PC-3 (cell line): ENCODE measurements around the gene UGT2A1. TPM values are rescaled to one million over a fixed set of nuclear protein-coding genes. Genes with fewer than 3 reads are reported as not detected.

ENCODE experiments used
- ATAC-seq: fragments of 200-7000 bp; cut with Tn5 transposase; 2 replicates; pipeline ENCODE4 v1.9.1; 2020; ENCODE audit warnings: mild to moderate bottlenecking, moderate library complexity
- Bru-seq: library from RNA; stranded (reverse); fragments of 400-500 nt; gene quantifications from one replicate; lab custom pipeline; 2021; lab: Mats Ljungman, UMichigan
- BruChase-seq, 2 experiments: library from RNA; stranded (reverse); fragments of 400-500 nt; gene quantifications; one replicate each; lab custom pipeline; 2021; lab: Mats Ljungman, UMichigan
- BruUV-seq: library from RNA; stranded (reverse); fragments of 400-500 nt; replicated peaks from 2 replicates; lab custom pipeline; 2021; lab: Mats Ljungman, UMichigan
- CTCF ChIA-PET: fragments of 300-600 bp; sonication (Branson Sonifier 250); formaldehyde crosslinking; loops from one replicate; lab custom pipeline; 2022; ENCODE audit warnings: antibody characterized with exemption; lab: Charles Lee
- POLR2A ChIA-PET: fragments of 300-600 bp; sonication (Branson Sonifier 250); formaldehyde crosslinking; loops from one replicate; lab custom pipeline; 2022; ENCODE audit warnings: antibody characterized with exemption; ENCODE audit not compliant: unreplicated experiment; lab: Charles Lee
- DNase-seq: peaks from one replicate; pipeline ENCODE4 v3.0.0-alpha.2; 2015
- H2AFZ ChIP-seq: fragments of 300-600 bp; sonication (generic); 2 replicates; pipeline ENCODE4 v1.6.0; 2016; ENCODE audit warnings: antibody characterized with exemption, low read length
- H3F3A ChIP-seq: fragments of 300-600 bp; sonication (generic); one replicate; pipeline ENCODE4 v1.6.0; 2017; ENCODE audit warnings: antibody characterized with exemption, low read length, control low read depth, mild to moderate bottlenecking; ENCODE audit not compliant: unreplicated experiment
- H3K27ac ChIP-seq: fragments of 300-600 bp; sonication (generic); 2 replicates; pipeline ENCODE4 v1.5.1; 2016; ENCODE audit warnings: mild to moderate bottlenecking, low read length
- H3K27me3 ChIP-seq: fragments of 300-600 bp; sonication (generic); 2 replicates; pipeline ENCODE4 v1.6.1; 2016; ENCODE audit warnings: low read length, mixed read lengths
- H3K36me3 ChIP-seq: fragments of 300-600 bp; sonication (generic); 2 replicates; pipeline ENCODE4 v1.6.1; 2016; ENCODE audit warnings: low read depth, mixed run types, low read length, mixed read lengths
- H3K4me1 ChIP-seq: fragments of 300-600 bp; sonication (generic); 2 replicates; pipeline ENCODE4 v1.5.1; 2016; ENCODE audit warnings: low read length; ENCODE audit not compliant: insufficient read depth
- H3K4me2 ChIP-seq: fragments of 300-600 bp; sonication (generic); 2 replicates; pipeline ENCODE4 v1.6.0; 2016; ENCODE audit warnings: low read length
- H3K4me3 ChIP-seq: fragments of 300-600 bp; sonication (generic); 2 replicates; pipeline ENCODE4 v1.5.1; 2016; ENCODE audit warnings: mild to moderate bottlenecking, low read length, mixed read lengths
- H3K79me2 ChIP-seq: fragments of 300-600 bp; sonication (generic); 2 replicates; pipeline ENCODE4 v1.6.1; 2017; ENCODE audit warnings: low read length, mixed read lengths
- H3K9ac ChIP-seq: fragments of 300-600 bp; sonication (generic); 2 replicates; pipeline ENCODE4 v1.6.0; 2016; ENCODE audit warnings: mild to moderate bottlenecking, low read length
- H3K9me2 ChIP-seq: fragments of 300-600 bp; sonication (generic); replicated peaks from 2 replicates; pipeline ENCODE4 v1.6.1; 2016; ENCODE audit warnings: mixed run types, low read length, mixed read lengths
- H3K9me3 ChIP-seq: fragments of 300-600 bp; sonication (generic); 2 replicates; pipeline ENCODE4 v1.6.1; 2016; ENCODE audit warnings: low read length, mixed read lengths
- H4K20me1 ChIP-seq: fragments of 300-600 bp; sonication (generic); 2 replicates; pipeline ENCODE4 v1.6.1; 2016; ENCODE audit warnings: low read length, mixed read lengths
- CTCF ChIP-seq: fragments of 300-600 bp; sonication (generic); conservative IDR thresholded peaks from 2 replicates; pipeline ENCODE4 v1.5.1; 2017; ENCODE audit warnings: antibody characterized with exemption, low read depth, mild to moderate bottlenecking, low read length
- EZH2 ChIP-seq: fragments of 300-600 bp; sonication (generic); IDR thresholded peaks from one replicate; pipeline ENCODE4 v1.6.1; 2017; ENCODE audit warnings: antibody characterized with exemption, mild to moderate bottlenecking, low read length; ENCODE audit not compliant: unreplicated experiment
- EZH2phosphoT487 ChIP-seq: fragments of 300-600 bp; sonication (generic); IDR thresholded peaks from 2 replicates; pipeline ENCODE4 v1.6.1; 2018; ENCODE audit warnings: mild to moderate bottlenecking, antibody characterized with exemption, low read length, borderline replicate concordance
- intact Hi-C: fragments of 100-400 bp; cut with micrococcal nuclease; formaldehyde crosslinking; loops from 2 replicates; pipeline ENCODE4 v1.9.0; 2023
- long read RNA-seq: library from polyadenylated mRNA; unstranded; transcript quantifications from one replicate; pipeline ENCODE4 v2.0.0, GENCODE V29; 2021; ENCODE audit not compliant: unreplicated experiment
- total RNA-seq: library from RNA; depleted of rRNA; stranded (reverse); fragments of >200 nt; gene quantifications from 2 replicates; pipeline ENCODE4 v1.2.3, GENCODE V29; 2014; rRNA removed

UGT2A1 gene
- not detected in 2 replicates for total RNA-seq
- Bru-seq, nascent RNA, result not detected
- not detected for BruChase-seq, experiment 1, labeled RNA remaining after a 6-hour chase
- percentile 5 among the genes with signal in this experiment for BruChase-seq, experiment 2, labeled RNA remaining after a 2-hour chase
- long read RNA-seq, result 0 reads

- H3K4me1 ChIP-seq, result peaks cover 7% of the 10 kb centered on the region
- H4K20me1 ChIP-seq, result no peaks in the 10 kb centered on the region
- no peaks in the 10 kb centered on the region for H3K79me2 ChIP-seq
- no peak for DNase-seq
- H3K27ac ChIP-seq, result no peak within 1 kb of the TSS
- no peak within 1 kb of the TSS for H2AFZ ChIP-seq
- intact Hi-C loops, result no loop called here
- no peaks in the 10 kb centered on the region for H3K36me3 ChIP-seq
- no peak within 1 kb of the TSS for H3K9ac ChIP-seq
- ATAC-seq, result no peak
- ChIA-PET CTCF (no interaction called here), POLR2A (no interaction called here)
- no peak within 1 kb of the TSS for H3K4me3 ChIP-seq
- H3F3A ChIP-seq, result no peaks in the 10 kb centered on the region
- no peaks in the 10 kb centered on the region for H3K27me3 ChIP-seq
- TF ChIP-seq EZH2phosphoT487, result no peak
- no peak for TF ChIP-seq CTCF
- no TSS peak for BruUV-seq
- H3K9me3 ChIP-seq, result no peaks in the 10 kb centered on the region
- no peaks in the 10 kb centered on the region for H3K9me2 ChIP-seq
- no peak within 1 kb of the TSS for H3K4me2 ChIP-seq
Measured at GRCh38 chr4:69653147-69653546, at the start of gene UGT2A1. Gene UGT2A1 (minus strand): TSS chr4:69653247. CDS start chr4:69647644, 5,603 bp downstream.

- TF ChIP-seq EZH2, result no peak
- TF ChIP-seq CTCF, result no peak
- no peak for TF ChIP-seq EZH2phosphoT487
- Histone ChIP-seq H2AFZ (no peak overlapping the region), H3K79me2 (no peaks in the 10 kb centered on the region), H3K27ac (no peak overlapping the region), H3K9me3 (no peaks in the 10 kb centered on the region), H3K4me3 (no peak overlapping the region), H3K9ac (no peak overlapping the region), H4K20me1 (no peaks in the 10 kb centered on the region), H3K9me2 (no peaks in the 10 kb centered on the region), H3K36me3 (no peaks in the 10 kb centered on the region), H3F3A (no peaks in the 10 kb centered on the region), H3K27me3 (no peaks in the 10 kb centered on the region), H3K4me1 (no peaks in the 10 kb centered on the region), H3K4me2 (no peak overlapping the region)
- DNase-seq (no peak), ATAC-seq (no peak)
- POLR2A ChIA-PET, result no interaction called here
- CTCF ChIA-PET, result no interaction called here
- no TSS peak for BruUV-seq
- intact Hi-C loops, result no loop called here
Measured at GRCh38 chr4:69702201-69702600, 49.2 kb upstream of the UGT2A1 start.

GRCh38 chr4:69701696-69702095, 48.6 kb upstream of the UGT2A1 start:
- Histone ChIP-seq H3K4me1 (no peaks in the 10 kb centered on the region), H3K36me3 (no peaks in the 10 kb centered on the region), H3K9ac (no peak overlapping the region), H3K27me3 (no peaks in the 10 kb centered on the region), H3K9me2 (no peaks in the 10 kb centered on the region), H3K27ac (no peak overlapping the region), H3K9me3 (no peaks in the 10 kb centered on the region), H3K4me3 (no peak overlapping the region), H2AFZ (no peak overlapping the region), H3K79me2 (no peaks in the 10 kb centered on the region), H4K20me1 (no peaks in the 10 kb centered on the region), H3F3A (no peaks in the 10 kb centered on the region), H3K4me2 (no peak overlapping the region)
- TF ChIP-seq EZH2phosphoT487, result no peak
- TF ChIP-seq CTCF, result no peak
- no peak for TF ChIP-seq EZH2
- no TSS peak for BruUV-seq
- intact Hi-C loops, result no loop called here
- DNase-seq (no peak), ATAC-seq (no peak)
- ChIA-PET CTCF (no interaction called here), POLR2A (no interaction called here)
